HG03103 (cell line): Measurements from ENCODE around the gene CD1E.
A peak's percentile ranks its signal among the peaks of the same experiment; 100 is the strongest.
"Not testable (repeated sequence)": the region's sequence is repeated elsewhere in the genome, so short reads cannot be mapped to it uniquely, and the experiment has no call there.

Source experiments
- ATAC-seq: cut with Tn5 transposase; IDR thresholded peaks from one replicate; pipeline ENCODE4 v1.9.1; 2021; ENCODE audit warnings: low read depth; ENCODE audit not compliant: unreplicated experiment

The CD1E gene

GRCh38 chr1:158357441-158357840, 3.7 kb downstream of the CD1E start:
- no peak for ATAC-seq

- no peak for ATAC-seq
These were observed 8.8 kb downstream of the CD1E start for GRCh38 chr1:158362482-158362881.

GRCh38 chr1:158362941-158363340, 9.2 kb downstream of the CD1E start:
- ATAC-seq = no peak

- no peak for ATAC-seq
These were observed 13.1 kb downstream of the CD1E start for GRCh38 chr1:158366783-158367182.

DNA sequence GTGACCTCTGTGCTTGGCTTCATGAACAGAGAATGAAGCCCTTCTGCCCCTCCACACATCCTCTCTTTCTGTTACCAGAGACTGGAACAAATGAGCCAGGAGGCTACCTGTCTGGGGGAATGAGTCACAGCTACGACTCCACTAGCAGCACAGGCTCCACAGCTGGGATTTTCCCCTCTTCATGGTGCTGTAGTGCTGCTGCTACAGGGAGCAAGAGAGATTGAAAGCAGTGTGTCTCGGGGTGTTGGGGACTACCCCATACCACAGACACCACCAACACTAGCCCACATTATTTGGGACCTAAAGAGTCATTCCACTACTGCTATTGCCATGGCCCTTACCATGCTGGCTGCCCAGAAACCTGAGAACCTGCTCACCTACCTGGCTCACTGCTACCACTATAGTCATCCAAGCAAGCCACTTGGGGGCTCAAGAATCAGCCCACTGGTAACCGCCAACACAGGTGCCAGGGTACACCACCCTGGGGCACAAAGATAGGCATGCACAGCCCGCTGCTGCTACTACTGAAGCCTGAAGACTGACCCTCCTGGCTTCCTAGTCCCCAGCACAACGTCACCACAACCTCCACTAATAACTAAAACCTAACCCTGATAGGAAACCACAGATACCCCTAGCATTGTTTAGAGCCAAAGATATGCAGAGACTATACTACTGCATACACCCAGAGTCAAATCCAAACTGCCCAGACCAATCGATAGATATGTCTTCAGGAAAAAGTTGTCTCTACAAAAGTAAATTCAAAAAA, 17.7 kb downstream of the CD1E start:
- ATAC-seq = peak; percentile 87

- ATAC-seq = not testable (repeated sequence)
These were observed 20.4 kb downstream of the CD1E start for GRCh38 chr1:158374101-158374500.

DNA sequence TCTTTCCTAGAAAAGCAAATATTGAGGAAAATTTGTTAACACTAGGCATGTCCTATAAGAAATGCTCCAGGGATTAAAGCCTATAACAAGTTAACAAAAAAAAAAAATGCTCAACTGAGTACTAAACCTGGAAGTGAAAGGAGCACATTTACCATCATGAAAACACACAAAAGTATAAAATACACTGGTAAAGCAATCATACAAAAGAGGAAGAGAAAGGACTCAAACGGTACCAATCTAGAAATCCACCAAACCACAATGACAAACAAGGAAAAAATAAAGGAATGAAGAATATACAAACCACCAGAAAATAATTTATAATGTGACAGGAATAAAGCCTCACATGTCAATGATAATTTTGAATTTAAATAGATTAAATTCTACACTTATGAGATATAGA, 21.2 kb downstream of the CD1E start:
- no peak for ATAC-seq

GRCh38 chr1:158390331-158390730, 36.6 kb downstream of the CD1E start:
- no peak for ATAC-seq

GRCh38 chr1:158391099-158391498, 37.4 kb downstream of the CD1E start:
- no peak for ATAC-seq

GRCh38 chr1:158393476-158393875, 39.8 kb downstream of the CD1E start:
- ATAC-seq = no peak

DNA sequence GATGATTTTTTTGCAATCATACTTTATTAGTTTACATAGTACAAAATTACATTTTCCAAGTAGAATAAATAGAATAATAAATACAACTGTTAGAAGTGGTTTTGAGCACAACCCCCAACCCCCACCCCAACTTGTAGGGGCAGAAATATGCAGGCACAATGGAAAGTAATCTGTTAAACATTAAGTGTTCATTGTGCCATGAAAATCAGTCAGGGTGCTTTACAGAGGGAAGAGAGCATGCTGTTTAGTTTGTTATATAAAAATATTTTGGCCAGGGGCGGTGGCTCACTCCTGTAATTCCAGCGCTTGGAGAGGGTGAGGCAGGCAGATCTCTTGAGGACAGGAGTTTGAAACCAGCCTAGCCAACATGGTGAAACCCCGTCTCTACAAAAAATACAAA, 43.0 kb downstream of the CD1E start:
- no peak for ATAC-seq

- ATAC-seq = no peak
These were observed 45.3 kb downstream of the CD1E start, which contains the start of gene OR10T2 for GRCh38 chr1:158398818-158399514. OR10T2 (minus strand) TSS chr1:158399466; CDS start chr1:158399466, 0 bp downstream.

GRCh38 chr1:158400871-158401270, 47.2 kb downstream of the CD1E start:
- ATAC-seq = no peak

DNA sequence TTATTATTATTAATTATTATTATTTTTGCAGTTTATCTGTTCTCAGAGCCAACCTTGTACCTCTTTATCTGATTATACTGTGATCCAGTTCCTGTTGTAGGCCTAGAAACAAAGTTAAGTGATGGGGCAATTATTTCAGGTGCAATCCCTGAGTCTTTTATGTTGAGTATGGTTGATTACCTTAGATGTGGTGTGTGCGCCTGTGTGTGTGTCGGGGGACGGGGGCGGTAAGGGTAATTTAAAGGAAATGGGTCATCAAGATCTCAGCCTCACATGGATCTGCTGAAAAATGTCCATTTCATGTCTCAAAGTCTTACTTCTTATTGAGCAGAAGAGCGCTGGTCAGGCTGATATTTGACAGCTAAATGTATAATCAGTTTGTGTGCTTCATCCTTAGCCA, 53.4 kb downstream of the CD1E start:
- no peak for ATAC-seq
